Measurements from ENCODE around the gene SDHB. TPM values are rescaled to one million over a fixed set of nuclear protein-coding genes. Genes with fewer than 3 reads are reported as not detected.

Gene SDHB
- total and polyA plus RNA-seq, 4 donors, result 59.1 to 117 (median 83.5) TPM

GRCh38 chr1:17084787-17085186 is 31.0 kb upstream of the SDHB start:
- DNase-seq (no peak), ATAC-seq (ENCODE audit: insufficient read depth, low FRiP score) (no peak)
- WGBS, 2 donors, result 65 to 68% methylated on average over 10 of the region's 10 CpGs
- H3K4me3 ChIP-seq, result no peak overlapping the region
- no peaks in the 10 kb centered on the region for H3K36me3 ChIP-seq (ENCODE audit: control insufficient read depth in 4 of 4, insufficient read depth in 4 of 4, low read length in 4 of 4)
- TF ChIP-seq CTCF (IDR thresholded peaks at IDR 0.05; ENCODE audit: control extremely low read depth, extremely low read depth), result no peak
- peaks cover 0 to 2% (median 0%) of the 10 kb centered on the region in 5 donors for H3K4me1 ChIP-seq (ENCODE audit: control insufficient read depth in 5 of 5, insufficient read depth in 5 of 5, low read length in 5 of 5)
- H3K9me3 ChIP-seq (ENCODE audit: control insufficient read depth in 4 of 4, insufficient read depth in 3 of 4, low read length in 3 of 4), result no peaks in the 10 kb centered on the region
- H3K27ac ChIP-seq (ENCODE audit: low read depth in 1 of 2, low read length in 1 of 2), result no peak overlapping the region
- H3K27me3 ChIP-seq (ENCODE audit: control insufficient read depth in 3 of 3, insufficient read depth in 3 of 3, low read length in 2 of 3), result no peaks in the 10 kb centered on the region
- no peak overlapping the region for H3K9ac ChIP-seq (ENCODE audit: insufficient read depth in 1 of 2, low read length in 2 of 2)

DNA sequence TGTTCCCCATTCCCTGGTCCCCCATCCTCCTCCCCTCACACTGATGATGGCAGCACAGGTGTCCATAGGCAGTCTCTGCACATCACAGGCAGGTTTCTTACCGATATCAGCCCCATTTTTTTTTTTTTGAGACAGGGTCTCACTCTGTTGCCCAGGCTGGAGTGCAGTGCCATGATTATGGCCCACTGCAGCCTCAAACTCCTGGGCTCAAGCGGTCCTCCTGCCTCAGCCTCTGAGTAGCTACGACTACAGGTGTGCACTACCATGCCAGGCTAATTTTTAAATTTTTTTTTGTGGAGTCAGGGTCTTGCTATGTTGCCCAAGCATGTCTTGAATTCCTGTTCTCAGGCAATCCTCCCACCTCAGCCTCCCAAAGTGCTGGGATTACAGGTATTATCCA is 28.9 kb upstream of the SDHB start:
- DNase-seq (no peak), ATAC-seq (ENCODE audit: insufficient read depth, low FRiP score) (no peak)
- TF ChIP-seq CTCF (IDR thresholded peaks at IDR 0.05; ENCODE audit: control extremely low read depth, extremely low read depth), result no peak
- no peaks in the 10 kb centered on the region for H3K27me3 ChIP-seq (ENCODE audit: control insufficient read depth in 3 of 3, insufficient read depth in 3 of 3, low read length in 2 of 3)
- H3K4me3 ChIP-seq, result no peak overlapping the region
- no peaks in the 10 kb centered on the region for H3K36me3 ChIP-seq (ENCODE audit: control insufficient read depth in 4 of 4, insufficient read depth in 4 of 4, low read length in 4 of 4)
- WGBS, 2 donors, result 89 to 94% methylated on average over 3 of the region's 3 CpGs
- peaks cover 0 to 2% (median 0%) of the 10 kb centered on the region in 5 donors for H3K4me1 ChIP-seq (ENCODE audit: control insufficient read depth in 5 of 5, insufficient read depth in 5 of 5, low read length in 5 of 5)
- no peak overlapping the region for H3K9ac ChIP-seq (ENCODE audit: insufficient read depth in 1 of 2, low read length in 2 of 2)
- H3K9me3 ChIP-seq (ENCODE audit: control insufficient read depth in 4 of 4, insufficient read depth in 3 of 4, low read length in 3 of 4), result no peaks in the 10 kb centered on the region
- H3K27ac ChIP-seq (ENCODE audit: low read depth in 1 of 2, low read length in 1 of 2), result no peak overlapping the region

GRCh38 chr1:17081439-17081838 is 27.6 kb upstream of the SDHB start:
- no peaks in the 10 kb centered on the region for H3K27me3 ChIP-seq (ENCODE audit: control insufficient read depth in 3 of 3, insufficient read depth in 3 of 3, low read length in 2 of 3)
- no peak for TF ChIP-seq CTCF (IDR thresholded peaks at IDR 0.05; ENCODE audit: control extremely low read depth, extremely low read depth)
- H3K27ac ChIP-seq (ENCODE audit: low read depth in 1 of 2, low read length in 1 of 2), result no peak overlapping the region
- ATAC-seq (ENCODE audit: insufficient read depth, low FRiP score), result no peak
- H3K4me1 ChIP-seq (ENCODE audit: control insufficient read depth in 5 of 5, insufficient read depth in 5 of 5, low read length in 5 of 5), result peaks cover 0 to 2% (median 0%) of the 10 kb centered on the region in 5 donors
- no peaks in the 10 kb centered on the region for H3K36me3 ChIP-seq (ENCODE audit: control insufficient read depth in 4 of 4, insufficient read depth in 4 of 4, low read length in 4 of 4)
- peak in 1 of 3 donors; percentile 36 for DNase-seq
- no peak overlapping the region for H3K4me3 ChIP-seq
- no peak overlapping the region for H3K9ac ChIP-seq (ENCODE audit: insufficient read depth in 1 of 2, low read length in 2 of 2)
- 56 to 88% methylated on average over 2 of the region's 2 CpGs for WGBS, 2 donors
- no peaks in the 10 kb centered on the region for H3K9me3 ChIP-seq (ENCODE audit: control insufficient read depth in 4 of 4, insufficient read depth in 3 of 4, low read length in 3 of 4)

GRCh38 chr1:17080880-17081279 is 27.0 kb upstream of the SDHB start:
- Histone ChIP-seq H3K36me3 (ENCODE audit: control insufficient read depth in 4 of 4, insufficient read depth in 4 of 4, low read length in 4 of 4) (no peaks in the 10 kb centered on the region), H3K9me3 (ENCODE audit: control insufficient read depth in 4 of 4, insufficient read depth in 3 of 4, low read length in 3 of 4) (no peaks in the 10 kb centered on the region), H3K4me1 (ENCODE audit: control insufficient read depth in 5 of 5, insufficient read depth in 5 of 5, low read length in 5 of 5) (peaks cover 0 to 2% (median 0%) of the 10 kb centered on the region in 5 donors), H3K4me3 (no peak overlapping the region), H3K27me3 (ENCODE audit: control insufficient read depth in 3 of 3, insufficient read depth in 3 of 3, low read length in 2 of 3) (no peaks in the 10 kb centered on the region), H3K9ac (ENCODE audit: insufficient read depth in 1 of 2, low read length in 2 of 2) (no peak overlapping the region), H3K27ac (ENCODE audit: low read depth in 1 of 2, low read length in 1 of 2) (no peak overlapping the region)
- WGBS, 2 donors, result 72 to 80% methylated on average over 4 of the region's 4 CpGs
- TF ChIP-seq CTCF (IDR thresholded peaks at IDR 0.05; ENCODE audit: control extremely low read depth, extremely low read depth), result no peak
- DNase-seq (no peak), ATAC-seq (ENCODE audit: insufficient read depth, low FRiP score) (no peak)
